Loucy (cell line): ENCODE data around the gene TNNT3.

Source experiments
- H2AFZ ChIP-seq: fragments of 200-600 bp; sonication (generic); 2 replicates; pipeline ENCODE4 v1.6.0; 2016; ENCODE audit warnings: antibody characterized with exemption, mild to moderate bottlenecking, low read length, moderate library complexity
- H3F3A ChIP-seq: fragments of 200-600 bp; 2 replicates; pipeline ENCODE4 v1.6.0; 2016; ENCODE audit warnings: antibody characterized with exemption, low read depth, mild to moderate bottlenecking
- H3K27me3 ChIP-seq: fragments of 200-600 bp; sonication (generic); 2 replicates; pipeline ENCODE4 v1.6.1; 2014; ENCODE audit warnings: low read length, mild to moderate bottlenecking; ENCODE audit not compliant: insufficient read depth, poor library complexity, severe bottlenecking
- H3K36me3 ChIP-seq: fragments of 200-600 bp; sonication (generic); 2 replicates; pipeline ENCODE4 v1.6.1; 2016; ENCODE audit warnings: low read length; ENCODE audit not compliant: insufficient read depth
- H3K4me1 ChIP-seq: fragments of 200-600 bp; sonication (generic); 2 replicates; pipeline ENCODE4 v1.5.1; 2014; ENCODE audit warnings: low read length, mild to moderate bottlenecking; ENCODE audit not compliant: insufficient read depth, poor library complexity, severe bottlenecking
- H3K4me2 ChIP-seq: fragments of 200-600 bp; sonication (generic); 2 replicates; pipeline ENCODE4 v1.6.0; 2014; ENCODE audit warnings: antibody characterized with exemption, low read length, low read depth, mild to moderate bottlenecking; ENCODE audit not compliant: poor library complexity, severe bottlenecking
- H3K4me3 ChIP-seq: fragments of 200-600 bp; sonication (generic); 2 replicates; pipeline ENCODE4 v1.5.1; 2014; ENCODE audit warnings: low read length, mild to moderate bottlenecking, mixed read lengths; ENCODE audit not compliant: poor library complexity, severe bottlenecking
- H3K79me2 ChIP-seq: fragments of 200-600 bp; sonication (generic); 2 replicates; pipeline ENCODE4 v1.6.1; 2014; ENCODE audit warnings: low read length; ENCODE audit not compliant: insufficient read depth
- H3K9ac ChIP-seq: fragments of 200-600 bp; sonication (generic); 2 replicates; pipeline ENCODE4 v1.6.0; 2014; ENCODE audit warnings: mild to moderate bottlenecking, low read depth, low read length, moderate library complexity; ENCODE audit not compliant: poor library complexity, severe bottlenecking
- H3K9me2 ChIP-seq: fragments of 200-600 bp; sonication (generic); replicated peaks from 2 replicates; pipeline ENCODE4 v1.6.1; 2016; ENCODE audit warnings: low read depth, low read length, mixed read lengths
- H3K9me3 ChIP-seq: fragments of 200-600 bp; sonication (generic); 2 replicates; pipeline ENCODE4 v1.6.1; 2014; ENCODE audit warnings: mild to moderate bottlenecking, antibody characterized with exemption, low read length, low read depth; ENCODE audit not compliant: insufficient read depth
- H4K20me1 ChIP-seq: fragments of 200-600 bp; sonication (generic); 2 replicates; pipeline ENCODE4 v1.6.0; 2014; ENCODE audit warnings: antibody characterized with exemption, low read length, mild to moderate bottlenecking; ENCODE audit not compliant: insufficient read depth, poor library complexity, severe bottlenecking
- EZH2phosphoT487 ChIP-seq: fragments of 200-600 bp; IDR thresholded peaks from 2 replicates; pipeline ENCODE4 v1.6.1; 2018; ENCODE audit warnings: antibody characterized with exemption, mild to moderate bottlenecking, moderate library complexity, borderline replicate concordance
- TF ChIP-seq, protein P1 (sequence below): fragments of 200-600 bp; sonication (generic); conservative IDR thresholded peaks from 2 replicates; pipeline ENCODE4 v1.5.1; 2014; ENCODE audit warnings: mild to moderate bottlenecking, antibody characterized with exemption, low read length

The TNNT3 gene

GRCh38 chr11:1943576-1943975, 24.1 kb downstream of the TNNT3 start:
- peaks cover 6% of the 10 kb centered on the region for H3K4me1 ChIP-seq
- H3K9me2 ChIP-seq, result no peaks in the 10 kb centered on the region
- no peaks in the 10 kb centered on the region for H4K20me1 ChIP-seq
- H3K36me3 ChIP-seq, result no peaks in the 10 kb centered on the region
- no peak overlapping the region for H3K4me3 ChIP-seq
- H3K27me3 ChIP-seq, result no peaks in the 10 kb centered on the region
- no peaks in the 10 kb centered on the region for H3F3A ChIP-seq
- H2AFZ ChIP-seq, result no peak overlapping the region
- no peak for TF ChIP-seq EZH2phosphoT487
- TF ChIP-seq, protein P1, sequence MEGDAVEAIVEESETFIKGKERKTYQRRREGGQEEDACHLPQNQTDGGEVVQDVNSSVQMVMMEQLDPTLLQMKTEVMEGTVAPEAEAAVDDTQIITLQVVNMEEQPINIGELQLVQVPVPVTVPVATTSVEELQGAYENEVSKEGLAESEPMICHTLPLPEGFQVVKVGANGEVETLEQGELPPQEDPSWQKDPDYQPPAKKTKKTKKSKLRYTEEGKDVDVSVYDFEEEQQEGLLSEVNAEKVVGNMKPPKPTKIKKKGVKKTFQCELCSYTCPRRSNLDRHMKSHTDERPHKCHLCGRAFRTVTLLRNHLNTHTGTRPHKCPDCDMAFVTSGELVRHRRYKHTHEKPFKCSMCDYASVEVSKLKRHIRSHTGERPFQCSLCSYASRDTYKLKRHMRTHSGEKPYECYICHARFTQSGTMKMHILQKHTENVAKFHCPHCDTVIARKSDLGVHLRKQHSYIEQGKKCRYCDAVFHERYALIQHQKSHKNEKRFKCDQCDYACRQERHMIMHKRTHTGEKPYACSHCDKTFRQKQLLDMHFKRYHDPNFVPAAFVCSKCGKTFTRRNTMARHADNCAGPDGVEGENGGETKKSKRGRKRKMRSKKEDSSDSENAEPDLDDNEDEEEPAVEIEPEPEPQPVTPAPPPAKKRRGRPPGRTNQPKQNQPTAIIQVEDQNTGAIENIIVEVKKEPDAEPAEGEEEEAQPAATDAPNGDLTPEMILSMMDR, result no peak
- H3K79me2 ChIP-seq, result no peaks in the 10 kb centered on the region
- H3K4me2 ChIP-seq, result no peak overlapping the region
- H3K9me3 ChIP-seq, result no peaks in the 10 kb centered on the region
- no peak overlapping the region for H3K9ac ChIP-seq

- Histone ChIP-seq H3K4me1 (peaks cover 6% of the 10 kb centered on the region), H3F3A (no peaks in the 10 kb centered on the region), H3K9me2 (no peaks in the 10 kb centered on the region), H4K20me1 (no peaks in the 10 kb centered on the region), H3K4me3 (no peak overlapping the region), H3K36me3 (no peaks in the 10 kb centered on the region), H3K9me3 (no peaks in the 10 kb centered on the region), H3K4me2 (no peak overlapping the region), H3K9ac (no peak overlapping the region), H3K79me2 (no peaks in the 10 kb centered on the region), H3K27me3 (no peaks in the 10 kb centered on the region), H2AFZ (no peak overlapping the region)
- TF ChIP-seq, protein P1, result no peak
- TF ChIP-seq EZH2phosphoT487, result no peak
These were observed 24.5 kb downstream of the TNNT3 start for GRCh38 chr11:1943977-1944376.

DNA sequence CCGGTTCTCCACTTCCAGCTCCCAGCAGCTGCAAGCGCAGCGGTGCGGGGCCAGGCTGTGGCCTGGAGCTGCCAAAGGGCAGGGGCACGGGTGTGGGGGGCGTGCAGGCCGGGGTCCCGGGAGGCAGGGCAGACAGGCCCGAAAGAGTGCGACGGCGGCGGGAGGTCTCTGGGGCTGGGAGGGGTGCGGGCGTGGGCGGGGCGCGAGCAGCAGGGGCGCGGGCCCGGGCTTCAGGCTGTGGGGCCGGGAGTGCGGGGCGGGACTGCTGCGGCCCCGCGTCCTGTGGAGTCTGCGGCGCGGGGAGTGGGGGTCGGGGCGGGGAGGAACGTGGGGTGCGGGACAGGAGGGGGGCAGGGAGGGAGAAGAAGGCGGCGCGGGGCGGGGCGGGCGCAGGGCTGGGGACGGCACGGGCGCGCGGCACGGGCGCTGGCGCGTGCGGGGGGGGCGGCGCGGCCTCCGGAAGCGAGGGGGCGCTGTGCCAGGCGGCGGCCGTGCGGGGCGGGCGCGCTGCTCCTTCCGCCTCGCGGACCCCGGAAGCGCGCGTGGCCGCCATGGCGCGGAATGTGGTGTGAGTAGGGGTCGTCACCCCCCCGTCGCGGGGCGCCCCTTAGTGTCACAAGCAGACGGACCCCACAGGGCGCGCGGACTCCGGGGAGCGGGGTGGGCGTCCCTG, 27.4 kb downstream of the TNNT3 start, which contains the start of gene MRPL23:
MRPL23 (plus strand) TSS at position 521 of the 673 bp plus-strand sequence; CDS start at position 552, 31 bp downstream.
- no peaks in the 10 kb centered on the region for H3K9me3 ChIP-seq
- H3K4me1 ChIP-seq, result peaks cover 6% of the 10 kb centered on the region
- H3K79me2 ChIP-seq, result no peaks in the 10 kb centered on the region
- no peaks in the 10 kb centered on the region for H3K9me2 ChIP-seq
- H3K27me3 ChIP-seq, result no peaks in the 10 kb centered on the region
- no peak within 1 kb of the TSS for H3K4me2 ChIP-seq
- no peak within 1 kb of the TSS for H3K4me3 ChIP-seq
- H4K20me1 ChIP-seq, result no peaks in the 10 kb centered on the region
- H3K9ac ChIP-seq, result no peak within 1 kb of the TSS
- H3K36me3 ChIP-seq, result no peaks in the 10 kb centered on the region
- no peak within 1 kb of the TSS for H2AFZ ChIP-seq
- no peak for TF ChIP-seq EZH2phosphoT487
- TF ChIP-seq, protein P1, result no peak
- no peaks in the 10 kb centered on the region for H3F3A ChIP-seq
